K562 (cell line): ENCODE data around the gene CHMP2A. TPM values are rescaled to one million over a fixed set of nuclear protein-coding genes. Genes with fewer than 3 reads are reported as not detected.

Source experiments
- CHD1 ChIP-seq: fragments of 200-600 bp; sonication (generic); IDR thresholded peaks from one replicate; pipeline ENCODE4 v1.6.1; 2012; ENCODE audit warnings: mild to moderate bottlenecking, moderate library complexity, low read length, inconsistent platforms
- MCM7 ChIP-seq, 2 experiments: fragments of 450-650 bp; IDR thresholded peaks; 2 replicates each; pipeline ENCODE4 v1.6.1; 2016 to 2018
- MTF1 ChIP-seq: fragments of 250-450 bp; sonication (Bioruptor Pico); IDR thresholded peaks from 2 replicates; pipeline ENCODE4 v1.9.0; 2021; ENCODE audit warnings: moderate library complexity, mild to moderate bottlenecking, inconsistent platforms, borderline replicate concordance
- MYNN ChIP-seq, 2 experiments: sonication (generic); formaldehyde crosslinking in 1 of 2; IDR thresholded peaks; 2 replicates each; pipeline versions ENCODE4 v1.5.0 to v1.6.1; 2016 to 2020; ENCODE audit warnings: antibody characterized with exemption in 1 of 2, missing genetic modification reagents in 1 of 2
- POLR2AphosphoS5 ChIP-seq: IDR thresholded peaks from 2 replicates; pipeline ENCODE4 v1.6.1; 2011; ENCODE audit warnings: mild to moderate bottlenecking, low read depth, low read length, moderate library complexity; ENCODE audit not compliant: control insufficient read depth, insufficient read depth
- TARDBP ChIP-seq: fragments of 450-650 bp; IDR thresholded peaks from 2 replicates; pipeline ENCODE4 v1.6.1; 2016
- ZBTB2 ChIP-seq: fragments of 450-650 bp; IDR thresholded peaks from 2 replicates; pipeline ENCODE4 v1.6.1; 2016; ENCODE audit warnings: antibody characterized with exemption
- ZNF212 ChIP-seq: fragments of 450-650 bp; formaldehyde crosslinking; IDR thresholded peaks from 2 replicates; pipeline ENCODE4 v1.4.0; 2020; ENCODE audit warnings: mild to moderate bottlenecking
- ZNF311 ChIP-seq: fragments of 250-450 bp; sonication (Bioruptor Pico); IDR thresholded peaks from 2 replicates; pipeline ENCODE4 v1.4.0; 2020; ENCODE audit warnings: mild to moderate bottlenecking, moderate library complexity
- ZNF318 ChIP-seq, 2 experiments: fragments of 450-650 bp; IDR thresholded peaks; 2 replicates each; pipeline ENCODE4 v1.6.1; 2016; ENCODE audit warnings: mild to moderate bottlenecking in 2 of 2, borderline replicate concordance in 1 of 2, low read depth in 1 of 2, moderate library complexity in 1 of 2
- polyA plus RNA-seq, 8 experiments: library from polyadenylated mRNA; depleted of rRNA in 4 of 8; stranded (reverse) in 5 of 8; unstranded in 3 of 8; fragments of >200 nt; fragmentation: Nextera tagmentation in 2 of 8; fragmentation: Illumina TruSeq in 1 of 8; extraction: Ambion mirVana in 2 of 8; extraction: Trizol in 1 of 8; gene quantifications; 2 replicates each; pipeline versions ENCODE4 v1.2.1 to v1.2.3, GENCODE V29; 2011 to 2014; ENCODE audit warnings: inconsistent platforms in 1 of 8, missing spikeins in 1 of 8
- total RNA-seq, 7 experiments: library from RNA; depleted of rRNA in 6 of 7; stranded (reverse); fragments of >200 nt in 6 of 7; fragmentation: Illumina TruSeq in 2 of 7; extraction: Trizol in 2 of 7; gene quantifications; 2 replicates each; pipeline versions ENCODE4 v1.2.1 to v1.2.3, GENCODE V29; 2011 to 2021; ENCODE audit warnings: low replicate concordance in 1 of 7
- TF ChIP-seq, protein P1 (sequence below): fragments of 450-650 bp; conservative IDR thresholded peaks from 2 replicates; pipeline ENCODE4 v1.6.1; 2016; ENCODE audit warnings: missing genetic modification characterization, low read depth, mild to moderate bottlenecking, control low read depth, missing compliant biosample characterization
- TF ChIP-seq, protein P2 (sequence below): fragments of 250-450 bp; sonication (Bioruptor Pico); IDR thresholded peaks from 2 replicates; pipeline ENCODE4 v1.5.0; 2021; ENCODE audit warnings: mild to moderate bottlenecking, borderline replicate concordance

CHMP2A gene
- total and polyA plus RNA-seq, 9 of the 15 experiments (the other 6 are each of a cell fraction or from before 2014, with no cell fraction given) = 57.6 to 159 (median 87.2) TPM

DNA sequence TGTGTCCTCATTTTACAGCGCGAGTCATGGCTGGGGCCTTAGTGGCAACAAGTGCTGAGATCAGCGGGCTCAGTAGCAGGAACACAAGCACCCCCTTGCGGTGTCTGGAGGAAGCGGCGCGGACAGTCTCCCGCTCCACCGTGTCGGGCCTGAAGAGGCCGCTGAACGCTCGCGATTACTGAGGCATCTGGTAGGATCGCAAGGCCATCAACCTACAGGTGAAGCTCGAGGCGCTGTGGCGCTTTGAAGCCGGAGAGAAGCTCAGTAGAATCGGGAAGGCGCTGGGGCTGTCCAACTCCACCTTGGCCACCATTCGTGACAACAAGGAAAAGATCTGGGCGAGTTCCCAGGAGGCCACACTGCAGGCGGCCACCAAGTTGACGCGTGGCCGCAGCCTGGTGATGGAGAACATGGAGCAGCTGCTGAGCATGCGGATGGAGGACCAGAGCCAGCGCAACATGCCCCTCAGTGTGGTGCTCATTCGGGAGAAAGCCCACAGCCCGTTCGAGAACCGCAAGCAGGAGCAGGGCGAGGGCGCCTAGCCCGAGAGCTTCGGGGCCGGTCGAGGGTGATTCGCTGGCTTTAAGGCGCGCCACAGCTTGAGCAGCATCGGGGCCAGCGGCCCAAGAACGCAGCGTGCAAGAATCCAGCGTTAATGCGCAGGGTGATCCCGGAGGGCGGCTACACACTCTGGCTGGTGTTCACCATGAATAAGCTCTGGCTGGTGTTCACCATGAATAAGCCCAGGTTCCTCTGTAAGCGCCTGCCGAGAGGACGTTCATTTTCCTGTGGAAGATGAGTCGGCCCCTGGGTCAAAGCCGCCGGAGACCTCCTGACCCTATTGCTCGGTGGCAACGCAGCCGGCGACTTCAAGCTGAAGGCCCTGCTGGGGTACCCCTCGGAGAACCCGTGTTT lies 26.6 kb upstream of the CHMP2A start (continued):
- TF ChIP-seq, protein P1, sequence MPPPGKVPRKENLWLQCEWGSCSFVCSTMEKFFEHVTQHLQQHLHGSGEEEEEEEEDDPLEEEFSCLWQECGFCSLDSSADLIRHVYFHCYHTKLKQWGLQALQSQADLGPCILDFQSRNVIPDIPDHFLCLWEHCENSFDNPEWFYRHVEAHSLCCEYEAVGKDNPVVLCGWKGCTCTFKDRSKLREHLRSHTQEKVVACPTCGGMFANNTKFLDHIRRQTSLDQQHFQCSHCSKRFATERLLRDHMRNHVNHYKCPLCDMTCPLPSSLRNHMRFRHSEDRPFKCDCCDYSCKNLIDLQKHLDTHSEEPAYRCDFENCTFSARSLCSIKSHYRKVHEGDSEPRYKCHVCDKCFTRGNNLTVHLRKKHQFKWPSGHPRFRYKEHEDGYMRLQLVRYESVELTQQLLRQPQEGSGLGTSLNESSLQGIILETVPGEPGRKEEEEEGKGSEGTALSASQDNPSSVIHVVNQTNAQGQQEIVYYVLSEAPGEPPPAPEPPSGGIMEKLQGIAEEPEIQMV (tag) = no peak
- no peak for TF ChIP-seq ZNF212 (CRISPR knock-in tag)
- TF ChIP-seq CHD1 = no peak
- peak; percentile 32; the same call in 1 of the 2 replicates for TF ChIP-seq ZNF311 (CRISPR knock-in tag)
- no peak for TF ChIP-seq ZBTB2
- TF ChIP-seq, protein P2, sequence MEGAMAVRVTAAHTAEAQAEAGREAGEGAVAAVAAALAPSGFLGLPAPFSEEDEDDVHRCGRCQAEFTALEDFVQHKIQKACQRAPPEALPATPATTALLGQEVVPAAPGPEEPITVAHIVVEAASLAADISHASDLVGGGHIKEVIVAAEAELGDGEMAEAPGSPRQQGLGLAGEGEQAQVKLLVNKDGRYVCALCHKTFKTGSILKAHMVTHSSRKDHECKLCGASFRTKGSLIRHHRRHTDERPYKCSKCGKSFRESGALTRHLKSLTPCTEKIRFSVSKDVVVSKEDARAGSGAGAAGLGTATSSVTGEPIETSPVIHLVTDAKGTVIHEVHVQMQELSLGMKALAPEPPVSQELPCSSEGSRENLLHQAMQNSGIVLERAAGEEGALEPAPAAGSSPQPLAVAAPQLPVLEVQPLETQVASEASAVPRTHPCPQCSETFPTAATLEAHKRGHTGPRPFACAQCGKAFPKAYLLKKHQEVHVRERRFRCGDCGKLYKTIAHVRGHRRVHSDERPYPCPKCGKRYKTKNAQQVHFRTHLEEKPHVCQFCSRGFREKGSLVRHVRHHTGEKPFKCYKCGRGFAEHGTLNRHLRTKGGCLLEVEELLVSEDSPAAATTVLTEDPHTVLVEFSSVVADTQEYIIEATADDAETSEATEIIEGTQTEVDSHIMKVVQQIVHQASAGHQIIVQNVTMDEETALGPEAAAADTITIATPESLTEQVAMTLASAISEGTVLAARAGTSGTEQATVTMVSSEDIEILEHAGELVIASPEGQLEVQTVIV (CRISPR knock-in tag) = no peak
- no peak for TF ChIP-seq ZNF318 (IDR thresholded peaks at IDR 0.05; ENCODE audit: borderline replicate concordance in 1 of 2, low read depth in 1 of 2)
- peak; percentile 77; the same call in 1 of the 2 replicates for TF ChIP-seq MYNN (IDR thresholded peaks at IDR 0.05)
- TF ChIP-seq MYNN (CRISPR knock-in tag; IDR thresholded peaks at IDR 0.05) = no peak
- no peak for TF ChIP-seq MCM7 (IDR thresholded peaks at IDR 0.05)
- TF ChIP-seq MTF1 (CRISPR knock-in tag) = 0 out of 2 replicates have a peak, but pooled peaks have one; percentile 26
- TF ChIP-seq TARDBP = 0 out of 2 replicates have a peak, but pooled peaks have one; percentile 63
- peak; percentile 43; the same call in 1 of the 2 replicates for TF ChIP-seq POLR2AphosphoS5
